Activated naive CD4-positive, alpha-beta T cell treated with anti-CD3 and anti-CD28 coated beads for 36 hours (primary cell): ENCODE data around the gene PRMT3. TPM values are rescaled to one million over a fixed set of nuclear protein-coding genes. Genes with fewer than 3 reads are reported as not detected.

Source experiments
- CTCF ChIA-PET: fragments of 350-600 bp; sonication (Branson Sonifier 250); formaldehyde crosslinking; loops from one replicate; lab custom pipeline; 2021; ENCODE audit warnings: antibody characterized with exemption; lab: Charles Lee
- DNase-seq: peaks from one replicate; pipeline ENCODE4 v3.0.0-alpha.2; 2020
- H3K27ac Mint-ChIP-seq: one replicate; pipeline ENCODE4 v1.8.0; 2021; ENCODE audit warnings: mild to moderate bottlenecking, mixed read lengths
- H3K27me3 Mint-ChIP-seq: one replicate; pipeline ENCODE4 v1.8.0; 2021; ENCODE audit warnings: low read depth, mixed read lengths
- H3K36me3 Mint-ChIP-seq: one replicate; pipeline ENCODE4 v1.8.0; 2021; ENCODE audit warnings: low read depth, mixed read lengths
- H3K4me1 Mint-ChIP-seq: one replicate; pipeline ENCODE4 v1.8.0; 2021; ENCODE audit warnings: low read depth, mixed read lengths
- H3K4me3 Mint-ChIP-seq: one replicate; pipeline ENCODE4 v1.8.0; 2021; ENCODE audit warnings: mild to moderate bottlenecking, moderate library complexity, mixed read lengths
- H3K9me3 Mint-ChIP-seq: one replicate; pipeline ENCODE4 v1.8.0; 2021; ENCODE audit warnings: mixed read lengths
- intact Hi-C: fragments of 100-400 bp; cut with micrococcal nuclease; formaldehyde crosslinking; loops from one replicate; pipeline ENCODE4 v1.15.1; 2023
- total RNA-seq, 2 experiments: library from RNA; stranded (reverse); gene quantifications; one replicate each; pipeline ENCODE4 v1.2.3, GENCODE V29; 2021

Gene PRMT3
- total RNA-seq, 2 experiments from 2014 or later: 31.0 to 33.2 TPM

DNA sequence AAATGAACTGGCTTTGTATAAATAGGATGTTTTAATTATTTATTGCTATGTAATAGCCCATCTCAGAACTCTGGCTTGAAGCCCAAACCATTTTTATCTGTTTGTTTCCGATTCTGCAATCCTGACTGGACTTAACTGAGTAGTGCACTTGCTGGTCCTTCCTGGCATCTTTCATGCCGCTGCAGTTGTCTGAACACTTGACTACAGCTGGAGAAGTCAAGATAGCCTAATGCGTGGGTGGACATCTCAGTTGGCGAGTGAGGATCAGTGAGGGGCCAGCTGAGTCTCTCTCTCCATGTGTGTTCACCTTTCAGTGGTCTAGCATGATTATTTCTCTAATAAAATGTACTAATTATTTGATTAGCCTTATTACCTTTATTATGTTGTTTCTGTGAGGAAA lies 105.8 kb downstream of the PRMT3 start:
- CTCF ChIA-PET: interaction anchor here (0.7 kb wide), 1 partner anchor 95 kb away, joined by 4 read pairs; no protein-coding TSS in a partner anchor
- H3K27ac Mint-ChIP-seq: no peak overlapping the region

DNA sequence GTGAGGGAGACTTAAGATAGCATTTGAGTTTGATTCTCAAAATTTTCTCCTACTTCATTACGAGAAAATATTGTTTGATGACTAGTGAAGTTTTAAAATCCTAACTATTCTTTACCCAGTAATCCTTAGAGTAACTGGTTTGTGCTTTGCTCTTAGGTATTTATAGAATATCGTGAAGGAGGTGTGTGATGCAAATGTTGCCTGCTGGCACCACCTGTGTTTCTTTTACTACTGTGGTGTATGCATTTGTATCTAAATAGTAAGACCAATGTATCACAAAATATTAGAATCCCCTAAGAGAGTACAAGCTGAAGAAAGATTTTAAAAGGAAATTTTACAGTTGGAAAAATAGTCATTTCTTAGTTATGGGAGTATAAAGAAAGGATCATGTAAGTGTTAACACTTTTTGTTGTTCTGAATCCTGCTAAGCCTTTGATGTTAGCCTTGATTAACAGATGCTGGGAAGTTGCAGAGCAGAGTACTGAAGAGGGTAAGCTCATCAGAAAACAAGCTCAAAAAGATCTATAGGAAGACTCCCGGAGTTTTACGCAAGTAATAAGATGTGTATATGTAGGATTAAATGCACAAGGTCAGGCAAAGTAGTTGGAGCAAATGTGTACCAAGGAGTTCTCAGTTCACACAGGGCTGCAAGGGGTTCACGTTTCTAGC lies 109.7 kb downstream of the PRMT3 start:
- Mint-ChIP-seq H3K4me1 (peaks cover 2% of the 10 kb centered on the region), H3K9me3 (no peaks in the 10 kb centered on the region), H3K36me3 (peaks cover 35% of the 10 kb centered on the region), H3K4me3 (no peak overlapping the region), H3K27ac (no peak overlapping the region), H3K27me3 (no peaks in the 10 kb centered on the region)
- CTCF ChIA-PET: no interaction called here
- no peak for DNase-seq
- intact Hi-C loops: no loop called here

More for the DNA sequence above, 105.8 kb downstream of the PRMT3 start:
- DNase-seq: no peak
- intact Hi-C loops: no loop called here
- Mint-ChIP-seq H3K36me3 (peaks cover 33% of the 10 kb centered on the region), H3K9me3 (no peaks in the 10 kb centered on the region), H3K27me3 (no peaks in the 10 kb centered on the region), H3K4me3 (no peak overlapping the region), H3K4me1 (peaks cover 5% of the 10 kb centered on the region)

DNA sequence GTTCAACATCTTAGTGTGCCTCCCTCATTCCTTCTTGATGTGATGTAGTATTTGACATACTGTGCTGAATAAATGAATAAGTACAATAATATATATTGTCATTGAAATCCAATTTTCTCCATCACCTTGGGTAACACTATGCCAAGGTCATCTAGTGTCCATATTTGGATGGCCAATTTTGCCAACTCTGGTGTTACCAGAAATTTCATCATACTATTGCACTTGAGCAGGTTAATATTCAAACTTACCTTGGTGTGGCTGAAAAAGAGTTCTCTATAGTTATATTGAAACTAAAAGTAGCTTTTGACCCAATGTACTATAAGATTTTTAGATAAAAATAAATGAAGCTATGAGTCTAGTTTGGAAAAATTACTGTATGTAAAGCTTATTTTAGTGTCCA lies 113.7 kb downstream of the PRMT3 start:
- H3K4me3 Mint-ChIP-seq: no peak overlapping the region
- H3K27ac Mint-ChIP-seq: no peak overlapping the region
- H3K9me3 Mint-ChIP-seq: no peaks in the 10 kb centered on the region
- H3K27me3 Mint-ChIP-seq: no peaks in the 10 kb centered on the region
- intact Hi-C loops: no loop called here
- H3K4me1 Mint-ChIP-seq: peaks cover 2% of the 10 kb centered on the region
- CTCF ChIA-PET: interaction anchor here (0.7 kb wide), 1 partner anchor 26 kb away, joined by 3 read pairs; no protein-coding TSS in a partner anchor
- DNase-seq: no peak
- H3K36me3 Mint-ChIP-seq: peaks cover 32% of the 10 kb centered on the region

DNA sequence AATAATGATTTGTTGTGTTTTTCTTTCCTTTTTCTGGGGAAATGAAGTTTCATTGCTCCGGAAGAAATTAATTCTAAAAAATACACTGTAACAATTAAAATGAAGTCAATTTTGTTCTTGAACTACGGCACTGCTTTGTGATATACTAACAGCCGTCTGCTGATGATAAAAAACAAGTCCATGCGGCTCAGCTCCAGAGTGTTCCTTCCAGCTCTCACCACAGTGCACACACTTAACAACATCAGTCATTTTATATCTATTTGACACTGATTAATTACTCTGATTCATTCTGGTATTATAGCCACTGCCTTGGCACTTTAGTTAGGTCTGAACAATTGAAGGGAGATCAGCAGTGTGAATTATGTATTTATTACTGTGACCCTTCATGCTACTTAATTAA lies 114.5 kb downstream of the PRMT3 start:
- no peak overlapping the region for H3K4me3 Mint-ChIP-seq
- H3K9me3 Mint-ChIP-seq: no peaks in the 10 kb centered on the region
- peaks cover 2% of the 10 kb centered on the region for H3K4me1 Mint-ChIP-seq
- no peak for DNase-seq
- no peaks in the 10 kb centered on the region for H3K27me3 Mint-ChIP-seq
- intact Hi-C loops: no loop called here
- H3K36me3 Mint-ChIP-seq: peaks cover 32% of the 10 kb centered on the region
- CTCF ChIA-PET: interaction anchor here (0.7 kb wide), 2 partner anchors 27 to 129 kb away, joined by 3 read pairs; no protein-coding TSS in a partner anchor
- H3K27ac Mint-ChIP-seq: no peak overlapping the region

DNA sequence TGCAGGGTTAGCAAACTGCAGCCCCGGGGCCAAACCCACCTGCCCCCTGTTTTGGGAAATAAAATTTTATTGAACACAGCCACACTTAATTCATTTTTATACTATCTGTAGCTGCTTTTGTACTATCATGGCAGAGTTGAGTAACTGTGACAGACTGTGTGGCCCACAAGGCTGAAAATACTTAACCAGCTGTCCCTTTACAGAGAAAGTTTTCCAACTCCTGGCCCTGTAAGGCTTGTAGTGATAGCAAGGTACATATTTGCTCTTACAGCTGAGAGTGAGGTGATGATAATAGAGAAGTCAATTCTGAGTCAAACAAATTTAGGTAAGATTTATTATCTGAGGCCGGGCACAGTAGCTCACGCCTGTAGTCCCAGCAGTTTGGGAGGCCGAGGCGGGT lies 124.5 kb downstream of the PRMT3 start:
- Mint-ChIP-seq H3K27ac (no peak overlapping the region), H3K4me1 (no peaks in the 10 kb centered on the region), H3K36me3 (peaks cover 4% of the 10 kb centered on the region), H3K4me3 (no peak overlapping the region), H3K27me3 (peaks cover 3% of the 10 kb centered on the region), H3K9me3 (peaks cover 1% of the 10 kb centered on the region)
- intact Hi-C loops: no loop called here
- no peak for DNase-seq
- CTCF ChIA-PET: no interaction called here

DNA sequence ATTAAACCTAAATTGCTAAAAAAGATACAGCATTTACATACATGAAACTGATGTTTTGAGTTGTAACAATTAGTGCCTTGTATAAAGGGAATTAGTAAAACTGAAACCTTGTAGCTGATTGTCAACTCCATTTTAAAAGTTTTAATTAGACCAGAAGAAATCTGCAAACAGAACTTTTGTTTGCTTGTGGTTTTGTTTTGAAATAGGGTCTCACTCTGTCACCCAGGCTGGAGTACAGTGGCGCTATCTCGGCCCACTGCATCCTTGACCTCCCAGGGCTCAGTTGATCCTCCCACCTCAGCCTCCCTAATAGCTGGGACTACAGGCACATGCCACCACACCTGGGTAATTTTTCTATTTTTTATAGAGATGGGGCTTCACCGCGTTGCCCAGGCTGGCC lies 125.4 kb downstream of the PRMT3 start:
- Mint-ChIP-seq H3K9me3 (peaks cover 1% of the 10 kb centered on the region), H3K27ac (no peak overlapping the region), H3K27me3 (peaks cover 3% of the 10 kb centered on the region), H3K4me3 (no peak overlapping the region), H3K36me3 (peaks cover 2% of the 10 kb centered on the region), H3K4me1 (no peaks in the 10 kb centered on the region)
- intact Hi-C loops: no loop called here
- no peak for DNase-seq
- CTCF ChIA-PET: interaction anchor here (0.6 to 0.7 kb wide), 2 partner anchors 45 to 1195 kb away, joined by 3 read pairs; no protein-coding TSS in a partner anchor

DNA sequence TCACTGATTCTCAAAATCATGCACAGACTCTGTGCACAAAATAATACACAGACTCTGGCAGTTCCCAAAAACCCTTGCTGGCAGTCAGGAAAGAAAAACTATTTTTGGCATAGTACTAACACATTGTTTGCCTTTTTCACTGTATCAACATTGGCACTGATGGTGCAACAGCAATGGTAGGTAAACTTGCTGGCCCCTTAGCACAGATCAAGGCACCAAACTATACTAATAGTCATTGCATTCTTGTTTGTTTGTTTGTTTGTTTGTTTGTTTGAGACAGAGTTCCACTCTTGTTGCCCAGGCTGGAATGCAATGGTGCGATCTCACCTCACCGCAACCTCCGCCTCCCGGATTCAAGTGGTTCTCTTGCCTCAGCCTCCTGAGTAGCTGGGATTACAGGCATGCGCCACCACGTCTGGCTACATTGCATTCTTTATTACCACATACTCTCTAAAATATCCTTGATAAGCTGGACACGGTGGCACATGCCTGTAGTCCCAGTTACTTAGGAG lies 130.9 kb downstream of the PRMT3 start:
- CTCF ChIA-PET: no interaction called here
- DNase-seq: no peak
- no peak overlapping the region for H3K4me3 Mint-ChIP-seq
- intact Hi-C loops: no loop called here
- H3K9me3 Mint-ChIP-seq: peaks cover 1% of the 10 kb centered on the region
- H3K4me1 Mint-ChIP-seq: no peaks in the 10 kb centered on the region
- H3K27me3 Mint-ChIP-seq: peaks cover 14% of the 10 kb centered on the region
- H3K27ac Mint-ChIP-seq: no peak overlapping the region
- H3K36me3 Mint-ChIP-seq: no peaks in the 10 kb centered on the region

DNA sequence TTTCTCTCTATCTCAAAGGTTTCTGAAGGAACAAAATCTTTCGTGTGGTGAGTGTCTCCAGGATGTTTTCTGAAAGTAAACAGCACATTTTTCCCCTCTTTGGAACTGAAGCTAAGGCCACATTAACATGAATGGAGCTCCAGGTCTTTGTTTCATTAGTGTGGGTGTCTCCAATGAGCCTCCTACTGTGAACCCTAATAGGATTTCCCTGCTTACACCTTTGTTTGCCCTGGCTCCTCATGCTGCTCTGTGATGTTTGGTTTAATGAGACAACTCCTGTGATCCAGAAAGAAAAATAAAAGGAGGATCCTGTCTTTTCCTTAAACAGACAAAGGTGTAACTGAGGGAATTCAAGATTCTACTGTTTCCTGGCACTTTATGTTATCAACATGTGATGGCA lies 135.0 kb downstream of the PRMT3 start:
- Mint-ChIP-seq H3K27ac (no peak overlapping the region), H3K9me3 (no peaks in the 10 kb centered on the region), H3K27me3 (peaks cover 14% of the 10 kb centered on the region), H3K4me3 (no peak overlapping the region), H3K4me1 (no peaks in the 10 kb centered on the region), H3K36me3 (no peaks in the 10 kb centered on the region)
- intact Hi-C loops: no loop called here
- CTCF ChIA-PET: no interaction called here
- DNase-seq: no peak

DNA sequence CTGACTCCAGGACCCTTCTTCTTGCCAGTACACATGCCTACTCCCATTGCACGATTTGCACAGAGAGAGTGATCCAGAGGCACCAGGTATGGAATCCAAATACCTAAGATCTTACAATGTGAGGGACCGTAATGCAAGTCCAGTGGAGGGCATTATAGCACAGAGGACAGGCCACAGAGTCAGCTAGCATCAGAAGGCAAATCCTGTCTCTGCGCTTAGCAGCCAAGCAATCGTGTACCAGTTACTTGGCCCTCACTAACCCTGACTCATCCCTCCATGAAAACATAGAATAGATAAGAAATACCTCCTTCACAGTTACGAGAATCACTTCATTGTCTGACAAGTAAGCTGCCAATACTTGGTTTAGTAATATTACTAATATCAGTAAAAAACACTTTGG lies 142.2 kb downstream of the PRMT3 start:
- Mint-ChIP-seq H3K27me3 (no peaks in the 10 kb centered on the region), H3K4me3 (no peak overlapping the region), H3K27ac (no peak overlapping the region), H3K4me1 (no peaks in the 10 kb centered on the region), H3K9me3 (no peaks in the 10 kb centered on the region), H3K36me3 (no peaks in the 10 kb centered on the region)
- no peak for DNase-seq
- intact Hi-C loops: no loop called here
- CTCF ChIA-PET: interaction anchor here (0.7 kb wide), 1 partner anchor 61 kb away, joined by 3 read pairs; no protein-coding TSS in a partner anchor

DNA sequence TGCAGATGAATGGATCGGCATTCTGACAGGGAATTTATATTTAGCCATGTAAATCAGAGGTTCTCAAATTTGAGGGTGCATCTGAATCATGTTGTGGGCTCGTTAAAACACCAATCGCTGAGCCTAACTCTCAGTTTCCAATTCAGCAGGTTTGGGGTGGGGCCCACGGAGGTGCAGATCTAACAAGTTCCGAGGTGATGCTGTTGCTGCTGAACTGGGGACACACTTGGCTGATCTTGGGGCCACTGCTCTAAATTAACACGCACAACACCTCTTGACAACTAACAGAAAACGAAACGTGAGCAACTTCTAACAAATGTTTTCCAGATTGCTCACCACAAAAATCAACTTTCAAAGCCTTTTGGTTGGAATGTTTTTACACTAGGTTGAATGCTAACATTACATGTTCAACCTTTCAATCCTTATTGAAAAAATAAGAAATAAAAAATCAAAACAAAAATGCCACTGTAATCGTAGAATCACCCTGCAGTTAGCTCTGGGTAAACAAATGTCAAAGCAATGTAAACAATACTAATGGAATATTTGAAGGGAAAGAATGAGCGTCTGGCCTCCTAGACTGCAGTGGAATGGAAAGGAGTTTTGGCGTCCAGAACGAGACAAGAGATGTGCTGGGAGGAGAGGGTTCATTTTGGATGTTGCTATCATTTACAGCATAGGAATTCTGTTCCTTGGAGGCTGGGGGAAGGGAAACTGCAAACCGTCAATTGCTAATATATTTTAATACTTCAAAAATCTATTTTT lies 143.6 kb downstream of the PRMT3 start:
- CTCF ChIA-PET: no interaction called here
- Mint-ChIP-seq H3K4me3 (no peak overlapping the region), H3K27me3 (peaks cover 4% of the 10 kb centered on the region), H3K4me1 (no peaks in the 10 kb centered on the region), H3K9me3 (no peaks in the 10 kb centered on the region), H3K36me3 (no peaks in the 10 kb centered on the region), H3K27ac (no peak overlapping the region)
- DNase-seq: no peak
- intact Hi-C loops: no loop called here

DNA sequence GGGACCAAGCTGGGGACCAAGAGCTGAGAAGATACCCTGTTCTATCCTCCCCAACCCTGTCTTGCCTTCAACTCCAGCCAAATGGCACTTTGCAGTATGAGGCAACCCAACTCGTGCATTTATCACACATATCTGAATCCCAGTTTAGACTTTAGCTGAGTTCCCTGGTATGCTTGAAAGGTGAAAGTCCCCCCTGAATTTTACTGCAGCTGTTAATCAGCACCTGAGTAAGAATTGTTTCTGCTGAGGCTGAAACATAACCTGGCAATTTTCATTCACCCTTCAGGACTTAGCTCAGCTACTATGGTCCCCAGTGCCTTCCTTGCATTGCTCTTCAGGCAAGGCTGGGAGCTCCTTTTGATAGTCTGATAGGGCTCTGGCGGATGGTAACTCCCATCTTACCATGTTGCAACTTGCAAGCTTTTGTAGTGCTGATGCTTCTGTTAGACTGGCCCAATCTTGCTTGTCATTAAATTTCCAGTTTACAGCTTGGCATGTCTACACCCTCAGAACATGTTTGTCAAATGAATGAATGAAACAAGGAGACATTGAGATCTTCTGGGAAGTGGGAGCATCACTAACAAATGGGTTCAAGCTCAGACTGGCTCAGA lies 147.9 kb downstream of the PRMT3 start:
- Mint-ChIP-seq H3K4me3 (no peak overlapping the region), H3K27ac (no peak overlapping the region), H3K9me3 (peaks cover 9% of the 10 kb centered on the region), H3K36me3 (no peaks in the 10 kb centered on the region), H3K4me1 (no peaks in the 10 kb centered on the region), H3K27me3 (peaks cover 17% of the 10 kb centered on the region)
- intact Hi-C loops: no loop called here
- CTCF ChIA-PET: interaction anchor here (0.6 kb wide), 2 partner anchors 94 to 243 kb away, joined by 4 read pairs; no protein-coding TSS in a partner anchor
- no peak for DNase-seq

DNA sequence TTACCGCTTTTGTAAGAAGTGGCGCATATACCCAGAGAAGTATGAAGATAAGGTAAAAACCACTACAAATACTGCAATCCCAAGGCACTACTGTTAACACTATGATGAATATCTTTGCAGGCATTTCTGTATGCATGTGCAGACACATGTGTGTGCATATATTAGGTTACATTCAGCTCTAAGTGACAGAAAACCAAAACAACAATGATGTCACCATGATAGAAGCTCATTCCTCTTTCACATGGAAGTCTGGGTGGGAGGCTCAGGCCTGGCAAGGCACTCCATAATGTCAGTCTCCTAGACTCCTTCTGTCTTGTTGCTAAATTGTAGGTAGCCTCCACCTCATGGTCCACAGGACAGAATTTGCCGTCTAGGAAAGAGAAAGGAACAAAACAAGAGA lies 148.8 kb downstream of the PRMT3 start:
- H3K4me3 Mint-ChIP-seq: no peak overlapping the region

More for the DNA sequence above, 148.8 kb downstream of the PRMT3 start:
- Mint-ChIP-seq H3K27me3 (peaks cover 17% of the 10 kb centered on the region), H3K27ac (no peak overlapping the region), H3K4me1 (no peaks in the 10 kb centered on the region), H3K9me3 (peaks cover 9% of the 10 kb centered on the region), H3K36me3 (no peaks in the 10 kb centered on the region)
- no peak for DNase-seq
- CTCF ChIA-PET: interaction anchor here (0.6 kb wide), 2 partner anchors 244 to 571 kb away, joined by 4 read pairs; no protein-coding TSS in a partner anchor
- intact Hi-C loops: no loop called here
